ENCODE data around the gene ZNF569. TPM values are rescaled to one million over a fixed set of nuclear protein-coding genes. Genes with fewer than 3 reads are reported as not detected.

ZNF569 gene
- total and polyA plus RNA-seq, 2 of the 8 experiments (the other 6 are each of a cell fraction or from before 2014, with no cell fraction given) = 2.4 to 10.5 TPM

GRCh38 chr19:37506387-37507166, 39.3 kb upstream of the ZNF569 start, which contains the start of gene ZNF793:
Gene ZNF793, plus strand, starts transcription at chr19:37506939. Its CDS starts 16,501 bp downstream, at chr19:37523440.
- peak within 1 kb of the TSS; percentile 90 for H3K56ac ChIP-seq (replicated peaks; ENCODE audit: insufficient read length, low read depth, low read length)
- DNase-seq (ENCODE audit: low read depth in 1 of 2, low spot score in 2 of 2) = peak; percentile 68 to 95
- H2AFZ ChIP-seq (ENCODE audit: low read length) = peak within 1 kb of the TSS; percentile 98
- peak within 1 kb of the TSS; percentile 90; the same call in 1 of the 2 replicates for H2BK15ac ChIP-seq (ENCODE audit: low read length)
- peaks cover 4% of the 10 kb centered on the region; the same call in 1 of the 2 replicates for H3K79me1 ChIP-seq (ENCODE audit: low read depth, low read length)
- H3K36me3 ChIP-seq (ENCODE audit: control insufficient read depth in 2 of 4, insufficient read depth in 4 of 4, low read length in 3 of 4) = peaks cover 0 to 14% (median 1%) of the 10 kb centered on the region in 4 experiments; a peak in 3 of 8 replicates
- H3K23ac ChIP-seq (ENCODE audit: insufficient read length) = no peak within 1 kb of the TSS
- peak within 1 kb of the TSS; percentile 65 for H2BK120ac ChIP-seq (replicated peaks; ENCODE audit: low read depth, low read length)
- ChIA-PET POLR2A (ENCODE audit: partially characterized antibody) (interaction anchor here (0.6 to 2.9 kb wide), 41 partner anchors 9 to 1018 kb away, joined by 3 to 47 read pairs (median 4); partner anchors contain the start of genes SIPA1L3, WDR87, ZFP30 and ZNF527), CTCF (ENCODE audit: partially characterized antibody) (interaction anchor here (0.5 to 1.3 kb wide), 3 partner anchors 9 to 151 kb away, joined by 3 read pairs; no protein-coding TSS in a partner anchor)
- H4K20me1 ChIP-seq (replicated peaks in 1 of 2; ENCODE audit: control insufficient read depth in 1 of 2, insufficient read depth in 2 of 2, low read length in 2 of 2) = no peaks in the 10 kb centered on the region
- peak; percentile 75 for FAIRE-seq
- H3K79me2 ChIP-seq (ENCODE audit: control insufficient read depth in 1 of 2, insufficient read depth in 2 of 2, low read length in 2 of 2) = peaks cover 0 to 8% of the 10 kb centered on the region in 2 experiments; a peak in 1 of 4 replicates
- peaks cover 13% of the 10 kb centered on the region for H3K23me2 ChIP-seq (ENCODE audit: low read depth, low read length)
- peak within 1 kb of the TSS; percentile 84 for H4K5ac ChIP-seq (ENCODE audit: insufficient read length, low read depth, low read length)
- H2BK5ac ChIP-seq (ENCODE audit: low read depth, low read length) = peak within 1 kb of the TSS; percentile 100
- 3% methylated on average over 40 of the region's 40 CpGs; no CpG with 5 or more reads in 1 of the 2 experiments for WGBS, 2 experiments (ENCODE audit: extremely low coverage in 1 of 2, insufficient coverage in 1 of 2, insufficient read length in 1 of 2, insufficient replicate concordance in 2 of 2, low coverage in 1 of 2, low lambda C conversion rate in 2 of 2, missing lambda C conversion rate in 1 of 2)
- peak within 1 kb of the TSS; percentile 80 to 99 for H3K4me2 ChIP-seq (ENCODE audit: insufficient read depth in 1 of 2, low read depth in 2 of 2, low read length in 2 of 2)
- H2AK5ac ChIP-seq (ENCODE audit: low read depth, low read length) = peak within 1 kb of the TSS; percentile 24; the same call in 1 of the 2 replicates
- H4K8ac ChIP-seq (ENCODE audit: extremely low read depth, insufficient read depth, low read length) = peak within 1 kb of the TSS; percentile 98; the same call in 1 of the 2 replicates
- peak within 1 kb of the TSS; percentile 95 for H4K91ac ChIP-seq (replicated peaks; ENCODE audit: insufficient read length, low read length)
- H3K14ac ChIP-seq (ENCODE audit: insufficient read length) = peak within 1 kb of the TSS; percentile 25
- 0 out of 2 replicates have a peak within 1 kb of the TSS, but pooled peaks have one; percentile 32 for H2BK20ac ChIP-seq (ENCODE audit: low read length)
- H3K27ac ChIP-seq (ENCODE audit: low read depth, low read length) = peak within 1 kb of the TSS; percentile 98
- H3K9me3 ChIP-seq (ENCODE audit: insufficient read depth in 2 of 2, low read depth in 1 of 2, low read length in 1 of 2) = 0 out of 4 replicates have a peak, but pooled peaks cover 0 to 2% of the 10 kb centered on the region in 2 experiments
- peak within 1 kb of the TSS; percentile 90 to 100 (median 97) for H3K9ac ChIP-seq (replicated peaks in 1 of 4; ENCODE audit: extremely low read depth in 1 of 4, low read depth in 3 of 4, low read length in 3 of 4)
- H3K4me3 ChIP-seq (ENCODE audit: extremely low read depth in 1 of 4, insufficient read depth in 2 of 4, low read depth in 3 of 4, low read length in 4 of 4) = peak within 1 kb of the TSS; percentile 72 to 95 (median 86)
- peaks cover 4 to 6% (median 4%) of the 10 kb centered on the region in 4 experiments; a peak in 4 of 7 replicates for H3K4me1 ChIP-seq (replicated peaks in 1 of 4; ENCODE audit: control insufficient read depth in 3 of 4, insufficient read depth in 4 of 4, low read length in 3 of 4)
- H2BK12ac ChIP-seq (ENCODE audit: low read depth, low read length) = peak within 1 kb of the TSS; percentile 100
- peak within 1 kb of the TSS; percentile 83 for H3K4ac ChIP-seq (replicated peaks; ENCODE audit: insufficient read length, low read depth, low read length)
- peak within 1 kb of the TSS; percentile 97 for H3K18ac ChIP-seq (ENCODE audit: extremely low read depth, low read length)
- H3K27me3 ChIP-seq (replicated peaks in 1 of 4; ENCODE audit: control insufficient read depth in 3 of 4, extremely low read depth in 1 of 4, insufficient read depth in 3 of 4, low read length in 3 of 4) = no peaks in the 10 kb centered on the region
- TF ChIP-seq GTF2F1 (IDR thresholded peaks at IDR 0.05; ENCODE audit: borderline replicate concordance, low read depth, low read length) = no peak; the same call in 1 of the 2 replicates
- no peak for TF ChIP-seq GABPA (IDR thresholded peaks at IDR 0.05; ENCODE audit: borderline replicate concordance, insufficient read depth, low read length)
- TF ChIP-seq ZNF274 (IDR thresholded peaks at IDR 0.05; ENCODE audit: borderline replicate concordance, extremely low read depth, low read length) = no peak
- TF ChIP-seq CEBPB (IDR thresholded peaks at IDR 0.05; ENCODE audit: low read depth, low read length) = no peak
- peak; percentile 65; the same call in 1 of the 2 replicates for TF ChIP-seq CHD2 (IDR thresholded peaks at IDR 0.05; ENCODE audit: low read length)
- no peak for TF ChIP-seq SP1 (IDR thresholded peaks at IDR 0.05; ENCODE audit: low read depth, low read length)

All from H1 (cell line).